Pancreas (tissue), 10 donors: ENCODE results near the gene RBM48. TPM values are rescaled to one million over a fixed set of nuclear protein-coding genes. Genes with fewer than 3 reads are reported as not detected.

Source experiments
- ATAC-seq, 4 donors: fragments of 200-7000 bp; cut with Tn5 transposase; one replicate each; pipeline versions ENCODE4 v1.8.0 to v1.9.1; 2020; ENCODE audit warnings: mild to moderate bottlenecking in 4 of 4, moderate library complexity in 4 of 4
- DNase-seq, 6 donors: peaks; one replicate each; pipeline ENCODE4 v3.0.0-alpha.2; 2020
- FAIRE-seq: peaks from 2 replicates; lab custom pipeline; 2012; peaks lifted over from hg19 to GRCh38; lab: Jason Lieb, UNC
- H3K27ac ChIP-seq, 4 donors: fragments of 200-600 bp; sonication (generic); 1 replicate in 3 of 4; 2 replicates in 1 of 4; pipeline versions ENCODE4 v1.5.0 to v1.8.0; 2020
- H3K27me3 ChIP-seq, 4 donors: fragments of 200-600 bp; one replicate each; pipeline ENCODE4 v1.8.0; 2021
- H3K36me3 ChIP-seq, 3 donors: fragments of 200-600 bp; sonication (generic) in 1 of 3; one replicate each; pipeline versions ENCODE4 v1.5.0 to v1.8.0; 2020 to 2021
- H3K4me1 ChIP-seq, 3 donors: fragments of 200-600 bp; one replicate each; pipeline ENCODE4 v1.8.0; 2021
- H3K4me3 ChIP-seq, 4 donors: fragments of 200-600 bp; sonication (generic) in 2 of 4; one replicate each; pipeline versions ENCODE4 v1.5.0 to v1.8.0; 2020 to 2021
- H3K9me3 ChIP-seq, 4 donors: fragments of 200-600 bp; one replicate each; pipeline ENCODE4 v1.8.0; 2021
- WGBS, 2 donors: extraction: QIAGEN DNeasy Blood & Tissue Kit; methylation state at CpG; one replicate each; pipeline ENCODE4 v1.1.7; 2013; 5-methylcytosine and 5-hydroxymethylcytosine counted together
- intact Hi-C, 3 donors: fragments of 100-400 bp; cut with DNase I; formaldehyde crosslinking; loops; one replicate each; pipeline versions ENCODE4 v1.11.1 to v1.14.2; 2022
- polyA plus RNA-seq, 2 donors: library from polyadenylated mRNA; stranded (reverse); fragments of 200-250 nt; gene quantifications; one replicate each; pipeline ENCODE4 v1.2.3, GENCODE V29; 2013
- total RNA-seq, 6 donors: library from RNA; stranded (reverse); fragmentation: NEBNext Ultra II Directional in 4 of 6; extraction: Animal tissue kit (Norgen Biotek cat#: 25700) in 4 of 6; gene quantifications; one replicate each; pipeline versions ENCODE4 v1.2.1 to v1.2.4, GENCODE V29; 2021 to 2023
- TF ChIP-seq, protein P1 (sequence below), 4 donors: fragments of 200-600 bp; sonication (generic) in 3 of 4; IDR thresholded peaks; one replicate each; pipeline versions ENCODE4 v1.5.0 to v1.8.0; 2021; ENCODE audit warnings: antibody characterized with exemption in 4 of 4
- donor health status: healthy with polysubstance abuse.
- donor health status: DM: no; HTN: no; CAD: no; lungs with moderate emphysema.
- donor health status: DM: no; HTN: no; CAD: no.
- donor health status: control.
- donor health status: control.
- donor health status: Bipolar disorder and iron deficiency.
- donor health status: DM: yes; HTN: yes; CAD: no.
- donor health status: DM: no; HTN: no; CAD: no.
- donor health status: DM: no; HTN: no; CAD: no.
- donor health status: DM: yes; HTN: yes; CAD: no.

Gene RBM48
- total and polyA plus RNA-seq, 8 donors: 2.7 to 8.3 (median 5.1) TPM

DNA sequence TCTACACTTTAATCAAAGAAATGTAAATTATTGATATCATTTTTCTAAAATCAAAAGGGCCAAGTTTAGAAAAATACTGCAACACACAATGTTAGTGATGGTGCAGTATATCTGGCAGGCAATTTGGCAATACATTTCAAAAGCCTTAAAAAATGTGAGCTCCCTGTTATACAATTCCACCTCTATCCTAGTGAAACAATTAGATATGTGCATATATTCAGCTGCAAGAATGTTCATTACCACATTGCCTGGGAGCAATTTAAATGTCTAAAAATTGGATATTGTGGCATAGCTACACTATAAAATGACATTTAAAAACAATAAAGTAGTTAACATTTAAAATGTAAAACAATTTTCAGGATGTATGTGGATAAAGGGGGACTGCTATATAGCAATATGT is 40.8 kb upstream of the RBM48 start:
- H3K9me3 ChIP-seq: no peaks in the 10 kb centered on the region
- peaks cover 5 to 7% (median 6%) of the 10 kb centered on the region in 3 donors for H3K4me1 ChIP-seq
- intact Hi-C loops: no loop called here
- peaks cover 0 to 22% (median 6%) of the 10 kb centered on the region in 3 donors for H3K36me3 ChIP-seq
- FAIRE-seq: no peak
- no peak for ATAC-seq
- no peak for DNase-seq
- H3K4me3 ChIP-seq: no peak overlapping the region
- H3K27ac ChIP-seq: no peak overlapping the region
- TF ChIP-seq, protein P1, sequence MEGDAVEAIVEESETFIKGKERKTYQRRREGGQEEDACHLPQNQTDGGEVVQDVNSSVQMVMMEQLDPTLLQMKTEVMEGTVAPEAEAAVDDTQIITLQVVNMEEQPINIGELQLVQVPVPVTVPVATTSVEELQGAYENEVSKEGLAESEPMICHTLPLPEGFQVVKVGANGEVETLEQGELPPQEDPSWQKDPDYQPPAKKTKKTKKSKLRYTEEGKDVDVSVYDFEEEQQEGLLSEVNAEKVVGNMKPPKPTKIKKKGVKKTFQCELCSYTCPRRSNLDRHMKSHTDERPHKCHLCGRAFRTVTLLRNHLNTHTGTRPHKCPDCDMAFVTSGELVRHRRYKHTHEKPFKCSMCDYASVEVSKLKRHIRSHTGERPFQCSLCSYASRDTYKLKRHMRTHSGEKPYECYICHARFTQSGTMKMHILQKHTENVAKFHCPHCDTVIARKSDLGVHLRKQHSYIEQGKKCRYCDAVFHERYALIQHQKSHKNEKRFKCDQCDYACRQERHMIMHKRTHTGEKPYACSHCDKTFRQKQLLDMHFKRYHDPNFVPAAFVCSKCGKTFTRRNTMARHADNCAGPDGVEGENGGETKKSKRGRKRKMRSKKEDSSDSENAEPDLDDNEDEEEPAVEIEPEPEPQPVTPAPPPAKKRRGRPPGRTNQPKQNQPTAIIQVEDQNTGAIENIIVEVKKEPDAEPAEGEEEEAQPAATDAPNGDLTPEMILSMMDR (IDR thresholded peaks at IDR 0.05): no peak
- H3K27me3 ChIP-seq: no peaks in the 10 kb centered on the region

DNA sequence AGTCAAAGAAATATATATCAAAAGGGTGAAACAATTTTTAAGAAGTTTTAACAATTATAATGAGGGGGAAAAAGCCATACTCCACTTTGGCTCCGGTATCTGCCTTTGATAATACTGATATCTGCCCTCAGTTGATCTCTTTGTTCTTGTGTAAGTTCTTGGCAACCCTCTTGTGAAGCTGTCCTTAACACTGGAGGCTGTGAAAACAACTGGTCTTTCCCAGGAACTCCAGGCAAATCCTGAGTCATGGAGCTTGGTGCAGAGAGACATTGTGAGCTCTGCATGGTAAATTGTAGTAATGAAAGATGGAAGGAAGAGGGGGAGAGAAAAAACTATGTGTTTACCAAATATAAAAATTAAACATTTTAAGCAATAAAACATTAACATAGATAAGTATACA is 39.0 kb upstream of the RBM48 start:
- DNase-seq (peak in 3 of 6 donors; percentile 36 to 58 (median 49)), ATAC-seq (peak; percentile 95 to 100 (median 98)), FAIRE-seq (no peak)
- Histone ChIP-seq H3K9me3 (no peaks in the 10 kb centered on the region), H3K4me3 (no peak overlapping the region), H3K36me3 (peaks cover 4 to 38% (median 6%) of the 10 kb centered on the region in 3 donors), H3K27ac (no peak overlapping the region), H3K27me3 (no peaks in the 10 kb centered on the region), H3K4me1 (peaks cover 5 to 7% (median 6%) of the 10 kb centered on the region in 3 donors)
- intact Hi-C loops: no loop called here
- 21 to 44% methylated on average over 1 of the region's 1 CpG for WGBS, 2 donors
- TF ChIP-seq, protein P1 (IDR thresholded peaks at IDR 0.05): no peak

DNA sequence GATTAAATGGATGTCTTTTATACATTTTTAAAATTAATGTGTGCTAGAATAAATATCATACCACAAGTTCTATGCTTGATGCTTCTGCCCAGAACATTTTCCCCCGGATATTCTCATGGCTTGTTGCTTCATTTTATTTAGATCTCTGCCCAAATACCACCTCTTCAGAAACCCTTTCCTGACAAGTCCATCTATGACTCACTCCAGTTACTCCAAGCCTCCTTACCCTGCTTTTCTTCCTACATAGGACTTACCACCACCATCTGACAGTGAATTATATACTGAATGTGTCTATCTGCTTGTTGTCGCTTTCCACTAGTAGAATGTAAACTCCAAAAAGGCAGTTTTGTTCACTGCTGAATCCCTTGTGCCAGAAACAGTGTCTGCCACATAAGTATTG is 31.7 kb upstream of the RBM48 start:
- 86% methylated on average over 2 of the region's 2 CpGs for WGBS, 2 donors

DNA sequence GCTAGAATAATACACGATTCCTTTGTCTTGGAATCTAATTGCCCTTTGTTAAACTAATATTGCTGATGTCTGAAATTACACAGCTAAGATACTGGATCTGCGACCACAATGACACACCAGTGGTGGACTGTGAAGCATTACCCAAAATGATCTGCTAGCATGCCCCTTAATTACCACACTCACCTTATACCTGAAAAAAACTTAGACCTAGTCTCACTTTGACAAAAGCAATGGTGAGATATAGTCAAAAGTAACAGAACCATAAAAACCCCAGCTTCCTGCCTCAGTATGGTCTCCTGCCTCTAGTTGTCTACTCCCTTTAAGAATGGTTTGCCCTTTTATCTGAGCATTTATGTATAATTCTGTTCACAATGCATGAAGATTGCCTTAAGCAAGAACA is 30.0 kb upstream of the RBM48 start:
- intact Hi-C loops: no loop called here
- ATAC-seq (no peak), FAIRE-seq (no peak), DNase-seq (no peak)
- H3K27me3 ChIP-seq: no peaks in the 10 kb centered on the region
- no peak overlapping the region for H3K4me3 ChIP-seq
- 85 to 86% methylated on average over 2 of the region's 2 CpGs for WGBS, 2 donors
- H3K9me3 ChIP-seq: no peaks in the 10 kb centered on the region
- TF ChIP-seq, protein P1 (IDR thresholded peaks at IDR 0.05): no peak
- no peak overlapping the region for H3K27ac ChIP-seq
- H3K4me1 ChIP-seq: no peaks in the 10 kb centered on the region
- peaks cover 4 to 29% (median 6%) of the 10 kb centered on the region in 3 donors for H3K36me3 ChIP-seq

More for the DNA sequence above, 31.7 kb upstream of the RBM48 start:
- TF ChIP-seq, protein P1 (IDR thresholded peaks at IDR 0.05): no peak
- Histone ChIP-seq H3K9me3 (no peaks in the 10 kb centered on the region), H3K27me3 (no peaks in the 10 kb centered on the region), H3K27ac (no peak overlapping the region), H3K4me1 (no peaks in the 10 kb centered on the region), H3K4me3 (no peak overlapping the region), H3K36me3 (peaks cover 4 to 42% (median 12%) of the 10 kb centered on the region in 3 donors)
- intact Hi-C loops: no loop called here
- no peak for ATAC-seq
- no peak for DNase-seq
- no peak for FAIRE-seq

DNA sequence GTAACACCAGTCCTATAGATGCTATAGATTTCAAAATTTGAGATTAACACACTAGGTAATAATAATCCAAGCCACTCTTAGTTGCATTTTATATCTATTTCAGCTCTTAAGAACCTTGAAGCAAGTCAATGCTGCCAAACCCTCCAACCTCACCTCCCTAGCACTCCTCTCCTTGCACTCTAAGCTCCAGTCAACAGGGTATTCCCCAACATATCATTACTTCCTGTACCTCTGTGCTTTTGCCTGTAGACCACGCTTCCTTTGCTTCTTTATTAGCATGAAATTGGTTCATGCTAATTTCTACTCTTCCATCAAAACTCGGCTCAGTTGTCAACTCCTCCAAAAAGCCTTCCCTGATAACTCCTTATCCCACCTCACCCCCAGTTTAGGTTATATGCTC is 24.8 kb upstream of the RBM48 start:
- ATAC-seq: no peak
- intact Hi-C loops: no loop called here
- peaks cover 0 to 17% (median 6%) of the 10 kb centered on the region in 3 donors for H3K36me3 ChIP-seq
- H3K27me3 ChIP-seq: no peaks in the 10 kb centered on the region
- no peak for DNase-seq
- H3K4me1 ChIP-seq: no peaks in the 10 kb centered on the region
- H3K4me3 ChIP-seq: no peak overlapping the region
- WGBS, 2 donors: 81 to 89% methylated on average over 2 of the region's 2 CpGs
- H3K27ac ChIP-seq: no peak overlapping the region
- H3K9me3 ChIP-seq: no peaks in the 10 kb centered on the region
- TF ChIP-seq, protein P1 (IDR thresholded peaks at IDR 0.05): no peak
- no peak for FAIRE-seq
